OCI-LY1 (cell line): ENCODE results near the gene ATXN1.

ENCODE experiments used
- H2AFZ ChIP-seq: fragments of 200-600 bp; sonication (generic), shearing (Covaris generic); 2 replicates; pipeline ENCODE4 v1.6.0; 2014; ENCODE audit warnings: antibody characterized with exemption, mild to moderate bottlenecking, low read length
- H3F3A ChIP-seq: fragments of 200-600 bp; sonication (generic), shearing (Covaris generic); 2 replicates; pipeline ENCODE4 v1.6.0; 2014; ENCODE audit warnings: mild to moderate bottlenecking, antibody characterized with exemption, low read length, moderate library complexity; ENCODE audit not compliant: insufficient read depth
- H3K27ac ChIP-seq: fragments of 200-600 bp; sonication (generic); 2 replicates; pipeline ENCODE4 v1.5.1; 2014; ENCODE audit warnings: low read length, mixed run types, mild to moderate bottlenecking, low read depth; ENCODE audit not compliant: poor library complexity, severe bottlenecking
- H3K27me3 ChIP-seq: fragments of 200-600 bp; sonication (generic); 2 replicates; pipeline ENCODE4 v1.6.0; 2014; ENCODE audit warnings: antibody characterized with exemption, mild to moderate bottlenecking, low read length, moderate library complexity; ENCODE audit not compliant: insufficient read depth
- H3K36me3 ChIP-seq: fragments of 200-600 bp; sonication (generic); 2 replicates; pipeline ENCODE4 v1.6.1; 2014; ENCODE audit warnings: mild to moderate bottlenecking, antibody characterized with exemption, low read length, moderate library complexity, mixed read lengths; ENCODE audit not compliant: insufficient read depth
- H3K4me1 ChIP-seq: fragments of 200-600 bp; sonication (generic); 2 replicates; pipeline ENCODE4 v1.5.1; 2014; ENCODE audit warnings: mild to moderate bottlenecking, low read length, moderate library complexity; ENCODE audit not compliant: insufficient read depth, severe bottlenecking
- H3K4me2 ChIP-seq: fragments of 200-600 bp; sonication (generic), shearing (Covaris generic); 2 replicates; pipeline ENCODE4 v1.6.1; 2014; ENCODE audit warnings: low read length
- H3K4me3 ChIP-seq: fragments of 200-600 bp; sonication (generic); 2 replicates; pipeline ENCODE4 v1.5.1; 2014; ENCODE audit warnings: low read length, low read depth, mild to moderate bottlenecking, mixed read lengths; ENCODE audit not compliant: poor library complexity, severe bottlenecking
- H3K79me2 ChIP-seq: fragments of 200-600 bp; shearing (Covaris generic); 2 replicates; pipeline ENCODE4 v1.6.1; 2016; ENCODE audit warnings: mixed run types, low read length, mixed read lengths; ENCODE audit not compliant: insufficient read depth
- H3K9ac ChIP-seq: fragments of 200-600 bp; sonication (generic), shearing (Covaris generic); 2 replicates; pipeline ENCODE4 v1.6.1; 2014; ENCODE audit warnings: mild to moderate bottlenecking, low read length, mixed read lengths
- H3K9me2 ChIP-seq: fragments of 200-600 bp; sonication (generic), shearing (Covaris generic); 2 replicates; pipeline ENCODE4 v1.6.1; 2014; ENCODE audit warnings: low read depth, mild to moderate bottlenecking, low read length, mixed read lengths
- H3K9me3 ChIP-seq: fragments of 200-600 bp; shearing (Covaris generic); 2 replicates; pipeline ENCODE4 v1.6.1; 2014; ENCODE audit warnings: low read length, mixed read lengths
- H4K20me1 ChIP-seq: fragments of 200-600 bp; sonication (generic), shearing (Covaris generic); 2 replicates; pipeline ENCODE4 v1.6.0; 2016; ENCODE audit warnings: mild to moderate bottlenecking, low read length; ENCODE audit not compliant: insufficient read depth
- EZH2 ChIP-seq: fragments of 200-600 bp; sonication (generic), shearing (Covaris generic); IDR thresholded peaks from 2 replicates; pipeline ENCODE4 v1.8.0; 2017; ENCODE audit warnings: borderline replicate concordance, mixed run types, mild to moderate bottlenecking, antibody characterized with exemption, low read length, moderate library complexity, mixed read lengths
- TF ChIP-seq, protein P1 (sequence below): fragments of 200-600 bp; sonication (generic), shearing (Covaris generic); IDR thresholded peaks from 2 replicates; pipeline ENCODE4 v1.5.1; 2017; ENCODE audit warnings: mild to moderate bottlenecking, antibody characterized with exemption, low read length, moderate library complexity, mixed read lengths

ATXN1 gene

DNA sequence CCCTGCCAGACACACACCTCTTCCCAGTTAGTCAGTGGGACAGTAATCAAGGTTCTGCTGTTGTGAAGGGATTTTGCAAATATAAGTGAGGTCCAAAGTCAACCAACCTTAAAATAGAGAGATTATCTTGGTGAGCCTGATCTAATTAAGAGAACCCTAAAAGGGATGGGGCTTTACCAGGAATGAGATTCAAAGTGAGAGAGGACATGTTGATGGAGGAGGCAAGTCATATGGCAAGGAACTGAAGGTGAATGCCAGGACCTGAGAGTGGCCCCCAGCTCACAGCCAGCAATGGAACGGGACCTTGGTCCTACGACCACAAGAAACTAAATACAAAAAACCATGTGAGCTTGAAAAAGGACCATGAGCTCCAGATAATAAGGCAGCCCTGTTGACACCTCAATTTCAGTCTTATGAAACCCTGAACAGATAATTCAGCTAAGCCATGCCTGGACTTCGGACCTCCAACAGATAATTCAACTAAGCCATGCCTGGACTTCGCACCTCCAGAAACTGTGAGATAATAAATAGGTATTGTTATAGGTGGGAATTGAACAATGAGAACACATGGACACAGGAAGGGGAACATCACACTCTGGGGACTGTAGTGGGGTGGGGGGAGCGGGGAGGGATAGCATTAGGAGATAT is 269.5 kb downstream of the ATXN1 start:
- Histone ChIP-seq H3K4me2 (no peak overlapping the region), H3K27ac (no peak overlapping the region)

DNA sequence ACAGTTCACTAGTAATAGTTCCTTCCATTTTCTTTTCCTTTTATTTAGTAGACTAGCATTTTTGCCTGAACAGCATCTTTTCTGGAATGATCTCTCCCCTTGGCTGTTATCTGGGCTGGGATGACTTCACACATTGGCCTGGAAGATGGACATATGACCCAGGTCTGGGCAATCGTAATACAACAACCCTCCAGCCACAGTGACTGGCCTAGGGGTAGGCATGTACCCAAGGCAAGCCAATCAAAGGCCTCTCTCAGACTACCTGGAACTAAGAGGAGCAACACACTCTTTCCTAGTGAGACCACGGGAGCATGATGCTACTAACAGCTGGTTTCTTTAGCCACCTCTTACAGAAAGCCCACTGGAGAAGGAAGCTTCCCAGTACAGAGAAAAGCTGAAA is 270.6 kb downstream of the ATXN1 start:
- Histone ChIP-seq H3K36me3 (no peaks in the 10 kb centered on the region), H3K27me3 (no peaks in the 10 kb centered on the region), H3K9ac (no peak overlapping the region), H3K4me3 (no peak overlapping the region), H4K20me1 (no peaks in the 10 kb centered on the region), H3F3A (no peaks in the 10 kb centered on the region), H3K79me2 (no peaks in the 10 kb centered on the region), H3K27ac (no peak overlapping the region), H3K9me2 (no peaks in the 10 kb centered on the region), H3K4me1 (no peaks in the 10 kb centered on the region), H2AFZ (no peak overlapping the region), H3K9me3 (no peaks in the 10 kb centered on the region), H3K4me2 (no peak overlapping the region)
- no peak for TF ChIP-seq EZH2
- TF ChIP-seq, protein P1, sequence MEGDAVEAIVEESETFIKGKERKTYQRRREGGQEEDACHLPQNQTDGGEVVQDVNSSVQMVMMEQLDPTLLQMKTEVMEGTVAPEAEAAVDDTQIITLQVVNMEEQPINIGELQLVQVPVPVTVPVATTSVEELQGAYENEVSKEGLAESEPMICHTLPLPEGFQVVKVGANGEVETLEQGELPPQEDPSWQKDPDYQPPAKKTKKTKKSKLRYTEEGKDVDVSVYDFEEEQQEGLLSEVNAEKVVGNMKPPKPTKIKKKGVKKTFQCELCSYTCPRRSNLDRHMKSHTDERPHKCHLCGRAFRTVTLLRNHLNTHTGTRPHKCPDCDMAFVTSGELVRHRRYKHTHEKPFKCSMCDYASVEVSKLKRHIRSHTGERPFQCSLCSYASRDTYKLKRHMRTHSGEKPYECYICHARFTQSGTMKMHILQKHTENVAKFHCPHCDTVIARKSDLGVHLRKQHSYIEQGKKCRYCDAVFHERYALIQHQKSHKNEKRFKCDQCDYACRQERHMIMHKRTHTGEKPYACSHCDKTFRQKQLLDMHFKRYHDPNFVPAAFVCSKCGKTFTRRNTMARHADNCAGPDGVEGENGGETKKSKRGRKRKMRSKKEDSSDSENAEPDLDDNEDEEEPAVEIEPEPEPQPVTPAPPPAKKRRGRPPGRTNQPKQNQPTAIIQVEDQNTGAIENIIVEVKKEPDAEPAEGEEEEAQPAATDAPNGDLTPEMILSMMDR = no peak

More for the DNA sequence above, 269.5 kb downstream of the ATXN1 start:
- Histone ChIP-seq H3K4me1 (no peaks in the 10 kb centered on the region), H3K79me2 (no peaks in the 10 kb centered on the region), H3K9ac (no peak overlapping the region), H4K20me1 (no peaks in the 10 kb centered on the region), H2AFZ (no peak overlapping the region), H3K36me3 (no peaks in the 10 kb centered on the region), H3K9me2 (no peaks in the 10 kb centered on the region), H3F3A (no peaks in the 10 kb centered on the region), H3K9me3 (no peaks in the 10 kb centered on the region), H3K4me3 (no peak overlapping the region), H3K27me3 (no peaks in the 10 kb centered on the region)
- TF ChIP-seq, protein P1 = no peak
- TF ChIP-seq EZH2 = no peak

DNA sequence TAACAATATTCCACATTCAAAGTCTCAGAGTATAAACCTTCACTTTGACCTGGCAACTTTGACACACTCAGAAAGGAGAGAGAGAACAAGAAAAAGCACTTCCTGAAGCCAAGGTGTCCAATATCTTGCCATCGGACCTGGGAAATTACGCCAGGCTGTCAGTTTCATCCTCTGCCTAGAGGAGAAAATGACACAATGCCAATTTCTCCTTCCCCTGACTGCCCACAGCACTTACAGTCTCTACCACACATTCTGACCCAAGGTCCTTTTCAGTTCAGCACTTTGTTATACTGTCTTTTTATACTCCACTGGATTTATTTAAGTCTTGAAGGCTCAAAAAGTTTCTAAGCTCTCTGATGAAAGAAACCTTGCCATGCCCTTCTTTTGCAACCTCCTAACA is 272.4 kb downstream of the ATXN1 start:
- Histone ChIP-seq H3K4me2 (no peak overlapping the region), H3K27me3 (no peaks in the 10 kb centered on the region), H3F3A (no peaks in the 10 kb centered on the region), H4K20me1 (no peaks in the 10 kb centered on the region), H3K9me2 (no peaks in the 10 kb centered on the region), H3K9me3 (no peaks in the 10 kb centered on the region), H3K4me1 (no peaks in the 10 kb centered on the region), H2AFZ (no peak overlapping the region), H3K27ac (no peak overlapping the region), H3K36me3 (no peaks in the 10 kb centered on the region), H3K9ac (no peak overlapping the region), H3K79me2 (no peaks in the 10 kb centered on the region), H3K4me3 (no peak overlapping the region)
- TF ChIP-seq, protein P1 = no peak
- no peak for TF ChIP-seq EZH2
